NCI-H1436 (cell line): ENCODE data around the gene RAB3IP.

Experiments used
- DNase-seq: peaks from one replicate; lab custom pipeline; 2025; lab: John Stamatoyannopoulos, UW

Gene RAB3IP, protein sequence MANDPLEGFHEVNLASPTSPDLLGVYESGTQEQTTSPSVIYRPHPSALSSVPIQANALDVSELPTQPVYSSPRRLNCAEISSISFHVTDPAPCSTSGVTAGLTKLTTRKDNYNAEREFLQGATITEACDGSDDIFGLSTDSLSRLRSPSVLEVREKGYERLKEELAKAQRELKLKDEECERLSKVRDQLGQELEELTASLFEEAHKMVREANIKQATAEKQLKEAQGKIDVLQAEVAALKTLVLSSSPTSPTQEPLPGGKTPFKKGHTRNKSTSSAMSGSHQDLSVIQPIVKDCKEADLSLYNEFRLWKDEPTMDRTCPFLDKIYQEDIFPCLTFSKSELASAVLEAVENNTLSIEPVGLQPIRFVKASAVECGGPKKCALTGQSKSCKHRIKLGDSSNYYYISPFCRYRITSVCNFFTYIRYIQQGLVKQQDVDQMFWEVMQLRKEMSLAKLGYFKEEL

DNA sequence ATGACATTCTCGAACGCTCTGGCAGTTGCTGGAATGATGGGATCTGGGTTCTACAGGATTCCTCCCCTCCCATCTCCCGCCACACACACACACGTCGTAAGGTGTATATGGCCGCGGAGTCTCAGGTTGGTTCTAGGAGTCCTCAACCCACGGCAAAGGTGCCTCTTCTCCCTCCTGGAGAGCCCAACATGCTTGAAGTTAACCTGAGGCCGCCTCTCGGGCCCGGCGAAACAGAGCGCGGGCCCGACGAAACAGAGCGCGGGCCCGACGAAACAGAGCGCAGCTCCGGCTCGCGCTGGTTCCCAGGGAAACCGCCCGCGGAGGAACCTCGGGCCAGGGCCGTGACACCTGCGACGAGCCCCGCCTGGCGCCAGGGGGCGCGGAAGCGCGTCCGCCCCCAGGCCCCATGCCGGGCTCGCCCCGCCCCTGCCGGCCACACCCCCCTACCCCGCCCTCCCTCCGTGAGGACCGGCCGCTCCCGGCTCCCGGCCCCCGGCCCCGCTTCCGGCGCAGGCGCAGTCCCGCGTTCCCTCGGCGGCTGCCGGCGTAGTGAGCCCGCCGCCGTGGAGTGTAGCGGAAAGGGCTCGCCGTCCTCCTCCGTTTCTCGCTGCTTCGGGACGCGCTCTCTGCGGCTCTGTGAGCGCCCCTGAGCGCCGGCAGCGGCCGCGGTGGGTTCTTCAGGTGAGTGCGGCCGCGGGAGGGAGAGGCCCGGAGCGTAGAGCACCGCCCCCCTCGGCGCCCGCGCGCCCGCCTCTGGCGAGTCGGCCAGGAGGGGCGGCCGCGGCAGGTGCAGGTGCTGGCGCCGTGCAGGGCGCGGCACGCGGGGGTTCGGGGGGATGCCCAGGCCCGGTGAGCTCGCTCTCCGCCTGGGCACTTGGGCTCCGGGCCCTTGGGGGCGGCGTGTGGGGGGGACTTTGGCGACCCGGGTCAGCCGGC is at the start of gene RAB3IP:
RAB3IP (plus strand) TSS at position 510 of the 936 bp plus-strand sequence. CDS start 16,549 bp downstream, outside the sequence.
- peak; percentile 89 for DNase-seq

DNA sequence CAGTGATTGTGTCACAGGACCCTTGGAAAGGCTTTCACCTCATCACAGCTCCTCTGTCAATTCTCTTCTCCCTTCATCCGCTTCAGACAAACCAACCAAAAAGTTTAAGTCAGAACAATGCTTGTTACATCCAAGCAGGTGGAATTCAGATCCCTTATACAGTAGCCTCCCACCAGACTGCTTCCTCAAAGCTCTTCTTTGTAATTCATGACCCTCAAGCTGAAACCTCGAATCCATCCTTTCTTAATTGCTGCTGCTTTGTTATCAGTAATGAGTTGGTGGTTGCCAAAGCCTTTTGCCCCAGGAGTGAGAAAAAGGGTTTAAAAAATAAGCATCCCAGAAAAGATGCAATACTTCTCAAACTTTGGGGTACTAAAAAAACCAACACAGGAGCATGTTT is 49.0 kb upstream of the RAB3IP start:
- no peak for DNase-seq

DNA sequence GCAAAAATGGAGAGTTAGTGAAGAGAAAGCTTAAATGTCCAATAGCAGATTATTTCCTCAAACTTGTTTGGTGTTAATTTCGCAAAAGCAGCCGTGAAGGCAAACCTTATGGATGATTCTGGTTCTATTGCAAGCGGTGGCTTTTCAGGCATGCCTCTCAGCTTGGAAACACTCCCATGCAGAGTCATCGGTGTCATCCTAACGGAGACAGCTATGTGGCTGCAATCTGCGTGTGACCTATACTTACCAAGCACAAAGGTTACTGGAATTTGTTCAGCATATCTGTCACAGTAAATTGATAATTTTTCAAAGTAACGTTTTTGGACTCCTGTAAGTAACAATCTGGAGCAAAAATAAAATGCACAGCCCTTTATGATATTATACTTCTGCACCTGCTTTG is 44.5 kb upstream of the RAB3IP start:
- no peak for DNase-seq

DNA sequence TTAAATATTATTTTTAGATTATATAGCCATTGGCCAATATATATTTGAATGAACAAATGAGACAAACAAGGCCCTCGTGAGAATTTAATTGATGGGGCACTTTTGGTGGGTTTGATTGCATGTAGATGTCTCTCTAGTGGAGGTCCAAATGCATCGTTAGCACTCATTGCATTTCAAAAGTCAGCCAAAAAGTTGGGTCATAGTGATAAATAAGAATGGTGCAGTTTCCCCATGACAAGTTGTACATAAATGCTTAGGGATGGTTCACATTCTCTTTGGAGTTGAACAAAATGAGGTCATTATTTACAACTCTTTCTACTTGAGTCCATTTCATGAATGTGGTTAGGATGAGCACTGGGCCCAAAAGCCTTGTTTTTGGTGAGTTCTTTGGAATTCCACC is 40.6 kb upstream of the RAB3IP start:
- no peak for DNase-seq

DNA sequence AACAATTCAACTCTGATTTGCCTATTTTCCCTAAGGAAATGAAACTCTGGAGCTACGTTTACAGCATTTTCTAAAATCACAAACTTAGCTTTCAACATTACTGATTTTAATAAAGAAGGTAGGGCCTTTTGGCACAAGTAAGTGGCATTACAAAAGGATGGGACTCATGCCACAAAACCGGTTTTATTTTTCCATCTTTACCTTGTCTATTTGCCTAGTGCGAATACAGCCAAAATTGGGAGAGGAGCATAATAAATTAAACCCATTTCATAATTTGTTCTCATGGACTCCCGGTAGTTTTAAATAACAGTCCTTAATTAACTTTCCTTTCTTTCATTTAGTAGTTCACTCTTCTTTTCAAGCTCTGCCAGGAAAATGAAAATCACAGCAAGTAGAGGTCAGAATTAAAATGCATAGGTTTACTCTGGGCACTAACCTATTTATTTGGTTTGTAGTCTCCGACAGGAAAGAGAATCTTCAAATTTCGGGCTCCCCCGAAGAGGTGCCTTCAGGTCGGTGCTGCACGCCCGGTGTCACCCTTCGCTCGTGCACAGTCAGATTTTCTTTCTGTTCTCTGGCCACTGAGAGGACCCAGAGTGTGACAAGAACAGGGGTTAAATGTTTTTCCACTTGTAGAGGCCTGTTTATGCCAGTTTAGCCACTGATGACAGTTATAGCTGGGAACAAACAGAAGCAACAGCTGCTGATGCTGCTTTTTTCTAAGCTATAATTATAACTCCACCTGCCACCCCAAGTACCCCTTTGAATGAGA is 39.7 kb upstream of the RAB3IP start, which contains the start of gene BEST3:
BEST3 (minus strand) TSS at position 535 of the 772 bp plus-strand sequence. CDS start 1,505 bp downstream, outside the sequence.
- DNase-seq: peak; percentile 87

DNA sequence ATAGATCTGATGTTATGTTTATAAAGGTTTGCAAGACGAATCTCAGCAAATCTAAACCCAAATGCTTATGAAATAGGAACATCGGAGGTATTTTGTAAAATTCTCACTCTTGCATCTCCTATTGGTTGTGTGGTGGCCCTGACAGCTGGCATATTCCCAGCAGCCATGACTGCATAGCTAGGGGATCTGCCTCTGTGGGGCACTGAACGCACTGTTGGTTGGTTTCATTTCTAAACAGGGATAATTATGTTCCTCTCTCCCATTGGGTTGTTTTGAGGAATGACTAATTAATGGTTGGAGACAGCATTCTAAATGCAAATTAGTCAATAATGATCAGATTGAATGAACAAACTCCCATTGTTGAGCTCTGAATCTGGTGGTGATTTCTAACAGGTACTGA is 36.8 kb upstream of the RAB3IP start:
- peak; percentile 57 for DNase-seq

DNA sequence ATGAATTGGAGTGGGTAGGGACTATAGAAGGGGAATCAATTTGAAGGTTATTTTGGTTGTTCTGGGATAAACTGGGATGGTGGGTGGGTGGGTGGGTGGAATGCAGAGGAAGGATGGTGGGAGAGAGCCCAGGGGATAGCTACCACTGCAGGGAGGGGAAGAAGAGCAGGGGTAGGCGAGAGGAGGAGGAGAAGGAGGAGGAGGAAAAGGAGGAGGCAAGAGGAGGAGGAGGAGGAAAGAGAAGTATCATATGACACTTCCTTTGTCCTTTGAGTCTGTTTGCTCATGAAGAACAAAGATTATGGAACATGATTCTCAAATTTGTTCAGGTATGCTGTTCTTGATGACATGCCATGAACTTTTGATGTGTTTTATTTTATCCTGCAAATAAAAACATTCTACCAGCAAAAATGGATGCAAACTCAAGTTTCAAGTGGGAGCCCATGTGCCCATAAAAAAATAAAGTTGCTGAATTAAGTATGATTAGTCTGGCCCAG is 35.5 kb upstream of the RAB3IP start:
- no peak for DNase-seq

DNA sequence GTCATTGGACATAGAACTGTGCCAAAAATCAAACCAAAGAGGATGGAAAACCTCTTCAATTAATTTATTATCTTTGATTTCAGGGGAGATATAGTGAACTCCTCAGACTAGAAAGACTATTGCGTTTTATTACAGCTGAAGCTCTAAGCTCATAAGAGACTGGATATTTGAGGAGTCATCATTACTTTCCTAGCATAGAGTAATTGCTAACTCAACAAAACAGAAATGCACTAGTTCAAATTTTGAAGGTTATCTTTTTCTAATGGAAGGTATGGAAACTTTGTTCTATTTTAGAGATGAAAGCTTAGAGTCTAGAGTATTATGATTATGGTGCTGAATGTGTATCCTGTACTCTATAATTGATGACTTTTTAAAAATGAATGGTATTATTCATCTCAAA is 34.3 kb upstream of the RAB3IP start:
- DNase-seq: no peak

DNA sequence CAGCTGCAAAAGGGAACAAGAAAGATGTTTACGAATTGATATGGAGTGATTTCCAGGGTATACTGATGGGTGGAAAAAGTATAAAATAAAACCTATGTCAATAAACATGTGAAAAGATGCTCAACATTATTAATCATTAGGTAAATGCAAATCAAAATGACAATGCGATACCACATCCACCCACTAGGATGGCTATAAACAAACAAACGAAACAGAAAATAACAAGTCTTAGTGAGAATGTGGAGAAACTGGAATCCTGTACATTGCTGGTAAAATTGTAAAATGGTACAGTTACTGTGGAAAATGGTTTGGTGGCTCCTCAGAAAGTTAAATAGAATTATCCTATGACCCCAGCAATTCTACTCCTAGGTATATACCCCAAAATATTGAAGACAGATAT is 30.0 kb upstream of the RAB3IP start:
- no peak for DNase-seq

DNA sequence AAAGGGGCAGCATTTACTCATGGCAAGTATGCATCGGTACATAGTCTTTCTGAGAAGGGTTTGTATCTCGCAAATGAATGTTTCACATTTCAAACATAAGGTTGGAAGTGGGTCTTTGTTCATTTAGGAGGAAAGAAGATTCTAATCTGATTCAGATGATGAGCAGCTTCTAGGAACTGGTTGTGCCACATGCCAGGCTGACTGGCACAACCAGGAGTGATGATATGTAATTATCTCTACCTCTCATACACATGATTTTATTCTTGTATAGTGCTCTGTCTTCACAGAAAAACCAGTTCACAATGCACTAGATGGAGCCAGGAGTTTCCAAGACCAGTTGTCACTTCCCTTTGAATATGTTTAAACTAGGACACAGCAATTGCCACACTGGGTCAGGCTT is 25.8 kb upstream of the RAB3IP start:
- DNase-seq: no peak

DNA sequence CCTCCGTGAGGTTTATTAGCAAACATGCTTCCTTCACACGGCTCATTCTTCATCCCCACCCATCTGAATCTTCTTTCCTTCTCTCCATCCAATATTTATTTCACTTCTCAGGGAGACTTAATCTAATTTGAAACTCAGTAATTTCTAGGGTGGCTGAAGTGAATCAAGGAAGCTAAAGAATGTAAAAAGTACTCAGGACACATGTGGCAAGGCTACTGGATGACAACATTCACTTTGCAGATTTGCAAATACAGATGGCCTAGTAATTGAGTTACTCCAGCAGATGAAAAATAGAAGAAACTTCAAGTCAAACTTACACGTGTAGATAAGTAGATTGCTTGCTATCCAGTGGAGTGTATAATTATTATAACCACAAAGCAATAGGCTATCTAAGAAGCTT is 24.1 kb upstream of the RAB3IP start:
- no peak for DNase-seq

DNA sequence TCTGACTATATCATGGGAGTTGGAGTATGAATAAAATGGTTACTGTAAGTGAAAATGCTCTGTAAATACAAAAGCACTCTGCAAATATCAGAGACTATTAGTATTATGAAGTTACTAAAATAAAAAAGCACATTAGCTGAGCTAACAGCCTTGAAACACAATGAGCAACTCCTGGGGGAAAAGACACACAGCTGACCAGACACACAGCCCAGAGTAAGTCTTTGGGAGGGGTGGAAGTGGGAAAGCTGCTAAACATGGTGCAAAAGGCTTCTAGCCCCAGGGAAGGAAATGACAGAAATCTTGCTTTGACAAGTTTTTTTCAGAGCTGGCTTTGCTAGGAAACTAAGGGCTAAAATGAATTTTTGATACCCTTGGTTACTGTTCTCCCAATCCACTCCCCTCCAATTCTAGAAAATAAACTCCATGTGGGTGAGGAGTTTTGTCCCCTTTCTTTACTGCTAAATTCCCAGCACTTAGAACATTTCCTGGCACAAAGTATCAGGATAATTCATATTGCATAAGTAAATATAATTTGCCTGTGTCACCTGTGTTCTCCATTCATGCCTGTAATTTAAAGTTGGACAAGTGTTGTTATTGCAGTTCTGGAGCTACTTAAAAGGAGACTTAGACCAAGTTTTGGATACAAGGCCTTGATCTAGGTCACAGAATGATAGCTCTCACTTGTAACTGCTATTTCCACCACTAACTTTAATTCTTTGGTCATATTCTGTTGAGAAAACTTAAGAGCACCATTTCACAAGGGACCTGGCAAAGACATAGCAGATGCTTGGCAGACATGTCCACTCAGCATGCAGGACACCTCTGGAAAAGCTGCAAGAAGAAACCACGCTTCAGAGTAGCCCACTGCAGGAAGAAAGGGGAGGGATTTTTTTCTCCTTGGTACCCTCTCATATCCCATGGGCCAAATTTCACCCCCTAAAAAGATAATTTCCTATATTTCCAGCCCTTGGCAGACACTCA is 19.0 kb upstream of the RAB3IP start:
- DNase-seq: peak; percentile 52

DNA sequence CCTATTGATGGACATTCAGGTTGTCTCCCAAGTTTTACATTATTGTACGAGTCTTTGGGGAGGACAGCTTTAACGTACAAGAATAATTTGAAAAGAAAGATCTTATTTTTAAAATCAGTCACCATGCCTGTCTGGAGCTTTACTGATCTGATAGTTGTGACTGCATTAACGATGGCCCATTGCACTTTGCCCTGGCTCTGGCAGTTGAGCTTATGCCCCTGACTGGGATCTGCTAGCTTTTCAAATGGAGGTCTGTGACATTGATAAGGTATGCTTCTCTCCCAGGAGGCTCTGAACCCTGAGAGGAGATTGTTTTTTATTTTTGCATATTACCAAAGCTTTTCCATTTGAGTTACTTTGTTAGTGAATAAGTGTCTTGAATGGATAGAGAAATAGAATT is 17.9 kb upstream of the RAB3IP start:
- DNase-seq: no peak

DNA sequence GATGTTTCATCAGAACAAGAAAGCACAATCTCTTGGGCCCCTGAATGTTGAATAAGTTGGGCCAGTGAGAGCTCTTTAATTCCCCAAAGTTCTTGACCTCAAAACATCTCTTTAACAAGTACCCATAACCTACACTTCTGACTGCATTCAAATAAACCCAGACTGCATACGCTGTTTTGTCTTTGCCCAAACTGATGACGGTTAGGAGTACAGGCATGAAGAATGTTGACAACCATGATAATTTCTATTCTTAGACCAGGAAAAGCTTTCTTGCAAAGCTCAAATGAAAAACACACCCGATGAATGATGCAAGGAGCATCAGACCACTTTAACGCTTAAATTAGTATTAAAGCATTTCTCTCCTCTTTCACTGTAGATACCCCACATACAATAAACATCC is 11.7 kb upstream of the RAB3IP start:
- DNase-seq: no peak

DNA sequence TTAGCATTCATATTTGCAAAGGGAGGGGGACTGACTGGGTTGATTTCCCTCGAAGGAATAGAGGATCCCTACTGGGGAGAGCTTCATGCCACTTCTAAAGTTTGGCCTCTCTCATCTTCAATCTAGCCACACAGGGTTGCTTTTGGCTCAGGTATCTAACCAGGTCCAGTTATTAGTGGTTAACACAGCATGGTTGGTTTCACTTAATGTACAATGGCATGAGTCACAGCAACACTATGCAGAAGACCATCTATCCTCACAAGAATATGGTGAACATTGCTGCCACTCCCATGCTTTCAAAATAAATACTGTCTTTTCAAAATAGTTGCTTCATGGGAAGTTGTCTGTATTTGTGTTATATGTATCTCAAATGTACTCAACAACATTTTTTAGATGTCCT is 6.6 kb upstream of the RAB3IP start:
- no peak for DNase-seq

DNA sequence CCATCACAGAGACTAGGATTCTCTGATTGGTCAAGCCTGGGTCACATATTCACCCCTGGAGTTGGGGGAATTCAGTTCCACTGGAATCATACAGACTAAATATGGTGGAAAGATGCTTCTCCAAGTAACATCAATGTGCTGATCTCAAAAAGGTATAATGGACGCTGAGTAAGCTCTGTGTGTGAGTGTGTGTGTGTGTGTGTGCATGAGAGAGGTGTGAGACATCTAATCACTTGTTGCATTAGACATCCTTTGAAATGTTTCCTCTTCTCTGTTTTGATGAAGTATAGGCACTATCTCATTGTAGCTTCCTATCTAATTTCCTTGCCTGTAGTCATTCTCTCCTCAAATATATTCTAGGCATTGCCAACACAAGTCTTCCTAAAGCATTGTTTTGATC is 5.0 kb upstream of the RAB3IP start:
- no peak for DNase-seq

DNA sequence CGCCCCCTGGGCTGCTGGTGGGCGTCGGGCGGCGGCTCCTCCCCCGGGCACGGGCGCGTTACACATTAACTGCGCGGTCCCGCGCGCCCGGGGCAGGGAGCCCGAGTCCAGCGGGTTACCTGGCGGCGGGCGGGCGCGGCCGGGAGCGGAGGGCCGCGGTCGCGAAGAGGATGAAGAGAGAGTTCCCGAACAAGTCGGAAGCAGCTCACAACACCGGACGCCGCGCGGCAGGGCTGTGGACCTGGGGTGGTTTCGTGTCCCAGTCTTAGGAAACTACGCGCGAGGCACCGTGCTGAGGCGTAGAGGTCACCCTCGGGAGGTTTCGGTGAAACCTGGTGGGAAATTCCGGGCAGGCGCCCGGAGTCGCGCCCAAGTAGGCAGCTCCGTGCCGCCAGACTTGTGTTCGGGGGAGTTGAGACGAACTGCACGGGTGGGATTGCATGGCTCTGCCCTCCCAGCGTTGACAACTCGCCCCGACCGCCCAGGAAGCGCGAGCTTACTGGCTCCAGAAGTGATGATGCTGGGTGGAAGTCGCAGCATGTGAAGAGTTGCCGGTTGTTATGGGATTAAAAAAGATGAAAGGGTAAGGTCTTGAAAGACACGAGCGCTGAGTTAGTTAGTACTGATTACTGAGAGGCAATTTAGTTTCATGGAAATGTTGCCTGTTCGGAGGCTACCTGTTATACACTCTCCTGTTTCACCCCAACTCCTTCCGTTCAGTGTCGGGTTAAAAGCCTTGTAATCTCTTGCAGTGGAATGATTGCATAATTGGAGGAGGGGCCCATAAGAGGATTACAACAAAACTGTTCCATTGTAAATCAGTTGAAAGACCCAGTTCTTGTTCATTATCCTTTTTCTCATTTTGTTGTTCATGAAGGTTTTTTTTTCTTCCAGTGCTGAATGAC is 879 bp downstream of the RAB3IP start:
- peak; percentile 60 for DNase-seq

DNA sequence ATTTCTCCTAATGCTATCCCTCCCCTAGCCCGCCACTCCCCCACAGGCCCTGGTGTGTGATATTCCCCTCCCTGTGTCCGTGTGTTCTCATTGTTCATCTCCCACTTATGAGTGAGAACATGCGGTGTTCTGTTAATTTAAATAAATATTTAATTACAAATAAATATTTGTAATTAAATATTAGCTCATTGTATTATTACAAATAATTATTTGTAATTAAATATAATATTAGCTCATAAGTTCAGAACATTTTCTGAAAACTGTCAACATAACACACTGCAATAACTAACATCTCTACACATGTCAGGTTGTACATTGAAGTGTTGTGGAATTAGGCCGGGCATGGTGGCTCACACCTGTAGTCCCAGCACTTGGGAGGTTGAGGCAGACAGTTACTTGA is 5.4 kb downstream of the RAB3IP start:
- no peak for DNase-seq

DNA sequence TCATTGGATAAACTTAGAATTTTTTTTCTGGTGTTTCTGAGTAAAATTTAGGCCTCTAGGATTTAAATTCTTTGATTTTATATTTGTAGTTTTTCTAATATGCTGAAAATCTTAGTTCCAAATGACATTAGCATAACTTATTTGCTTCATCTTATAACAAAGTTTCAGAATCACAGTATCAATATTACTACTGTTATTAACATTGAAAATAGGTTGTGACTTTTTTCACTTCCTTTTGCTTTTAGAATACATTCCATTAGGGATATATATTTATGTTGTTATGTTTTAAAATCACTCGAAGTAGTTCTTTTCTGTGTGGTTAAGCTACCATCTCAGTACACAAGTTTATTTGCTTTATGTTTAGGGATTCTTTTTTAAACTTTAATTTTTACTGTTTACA is 12.8 kb downstream of the RAB3IP start:
- DNase-seq: no peak

DNA sequence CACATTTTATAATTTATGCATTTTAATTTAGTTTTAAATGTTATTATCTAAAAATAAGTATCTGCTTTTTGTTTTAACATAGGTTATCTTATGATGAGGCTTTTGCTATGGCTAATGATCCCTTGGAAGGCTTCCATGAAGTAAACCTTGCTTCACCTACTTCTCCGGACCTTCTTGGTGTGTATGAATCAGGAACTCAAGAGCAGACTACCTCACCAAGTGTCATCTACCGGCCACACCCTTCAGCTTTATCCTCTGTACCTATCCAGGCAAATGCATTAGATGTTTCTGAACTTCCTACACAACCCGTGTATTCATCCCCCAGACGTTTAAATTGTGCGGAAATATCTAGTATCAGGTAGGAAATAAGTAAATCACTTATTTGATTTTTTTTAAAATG is 16.6 kb downstream of the RAB3IP start:
- DNase-seq: no peak
